GM13977 (cell line): ENCODE results near the gene ANKRD44.

Source experiments
- DNase-seq: peaks from one replicate; pipeline ENCODE4 v3.0.0; 2012; ENCODE audit warnings: low spot score
- in situ Hi-C: fragments of 300-500 bp; cut with MboI; formaldehyde crosslinking; loops from one replicate; pipeline ENCODE4 v1.12.0; 2022; ENCODE audit warnings: low sequenced_read_pairs, low pct_unique_long_range_greater_than_20kb, mixed read lengths, inconsistent platforms; ENCODE audit not compliant: unreplicated experiment
- TF ChIP-seq, protein P1 (sequence below): IDR thresholded peaks from 2 replicates; pipeline ENCODE4 v1.5.1; 2012; ENCODE audit warnings: mild to moderate bottlenecking, control low read depth; ENCODE audit not compliant: insufficient read depth; ENCODE audit errors: extremely low read depth, missing control alignments

Gene ANKRD44

DNA sequence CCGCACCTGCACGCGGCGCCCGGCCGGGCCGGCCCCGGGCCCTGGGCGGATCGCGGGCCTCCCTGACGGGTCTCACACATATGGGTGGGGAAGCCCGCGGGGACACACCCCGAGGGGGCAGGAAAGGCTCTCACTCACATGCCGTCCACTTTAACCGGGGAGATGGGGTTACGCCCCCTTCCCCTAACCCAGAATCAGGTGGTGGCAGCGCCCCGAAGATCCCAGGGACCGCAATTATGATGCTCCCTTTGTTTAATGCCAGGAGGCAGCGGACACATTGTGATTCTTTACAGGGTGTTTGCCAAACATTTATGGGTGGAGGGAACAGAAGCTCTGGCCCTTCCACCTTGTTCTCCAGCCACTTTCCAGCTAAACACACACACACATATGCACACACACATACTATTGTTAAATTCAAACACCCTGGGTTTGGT is 424 bp upstream of the ANKRD44 start:
- in situ Hi-C loops: no loop called here
- DNase-seq: no peak
- TF ChIP-seq, protein P1, sequence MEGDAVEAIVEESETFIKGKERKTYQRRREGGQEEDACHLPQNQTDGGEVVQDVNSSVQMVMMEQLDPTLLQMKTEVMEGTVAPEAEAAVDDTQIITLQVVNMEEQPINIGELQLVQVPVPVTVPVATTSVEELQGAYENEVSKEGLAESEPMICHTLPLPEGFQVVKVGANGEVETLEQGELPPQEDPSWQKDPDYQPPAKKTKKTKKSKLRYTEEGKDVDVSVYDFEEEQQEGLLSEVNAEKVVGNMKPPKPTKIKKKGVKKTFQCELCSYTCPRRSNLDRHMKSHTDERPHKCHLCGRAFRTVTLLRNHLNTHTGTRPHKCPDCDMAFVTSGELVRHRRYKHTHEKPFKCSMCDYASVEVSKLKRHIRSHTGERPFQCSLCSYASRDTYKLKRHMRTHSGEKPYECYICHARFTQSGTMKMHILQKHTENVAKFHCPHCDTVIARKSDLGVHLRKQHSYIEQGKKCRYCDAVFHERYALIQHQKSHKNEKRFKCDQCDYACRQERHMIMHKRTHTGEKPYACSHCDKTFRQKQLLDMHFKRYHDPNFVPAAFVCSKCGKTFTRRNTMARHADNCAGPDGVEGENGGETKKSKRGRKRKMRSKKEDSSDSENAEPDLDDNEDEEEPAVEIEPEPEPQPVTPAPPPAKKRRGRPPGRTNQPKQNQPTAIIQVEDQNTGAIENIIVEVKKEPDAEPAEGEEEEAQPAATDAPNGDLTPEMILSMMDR: no peak

DNA sequence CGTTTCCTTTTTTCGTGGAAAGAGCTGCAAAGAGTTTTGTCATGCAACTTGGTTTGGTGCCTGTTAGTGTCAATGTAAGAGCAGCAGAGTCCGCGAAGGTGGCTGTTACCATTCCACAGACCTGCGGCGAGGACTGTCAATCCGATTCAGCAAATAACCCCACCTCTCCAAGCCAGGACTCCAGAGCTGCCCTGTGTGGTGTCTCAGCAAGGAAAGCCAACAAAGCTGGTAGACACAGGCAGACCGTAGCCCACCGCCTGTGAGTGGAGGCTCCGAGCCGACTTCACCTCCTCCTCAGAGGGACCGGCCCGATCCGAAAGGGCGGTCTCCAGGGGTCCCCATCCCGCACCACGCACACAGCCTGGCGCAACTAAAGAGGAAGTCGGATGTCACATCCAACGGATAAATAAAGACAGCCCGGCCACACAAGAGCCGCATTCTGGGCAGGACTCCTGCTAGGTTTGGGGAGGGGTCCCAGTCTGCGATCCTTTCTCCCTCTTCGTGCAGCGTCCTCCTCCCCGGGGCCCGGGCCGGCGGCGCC is 819 bp downstream of the ANKRD44 start:
- TF ChIP-seq, protein P1: no peak
- in situ Hi-C loops: no loop called here
- DNase-seq: peak; percentile 54

DNA sequence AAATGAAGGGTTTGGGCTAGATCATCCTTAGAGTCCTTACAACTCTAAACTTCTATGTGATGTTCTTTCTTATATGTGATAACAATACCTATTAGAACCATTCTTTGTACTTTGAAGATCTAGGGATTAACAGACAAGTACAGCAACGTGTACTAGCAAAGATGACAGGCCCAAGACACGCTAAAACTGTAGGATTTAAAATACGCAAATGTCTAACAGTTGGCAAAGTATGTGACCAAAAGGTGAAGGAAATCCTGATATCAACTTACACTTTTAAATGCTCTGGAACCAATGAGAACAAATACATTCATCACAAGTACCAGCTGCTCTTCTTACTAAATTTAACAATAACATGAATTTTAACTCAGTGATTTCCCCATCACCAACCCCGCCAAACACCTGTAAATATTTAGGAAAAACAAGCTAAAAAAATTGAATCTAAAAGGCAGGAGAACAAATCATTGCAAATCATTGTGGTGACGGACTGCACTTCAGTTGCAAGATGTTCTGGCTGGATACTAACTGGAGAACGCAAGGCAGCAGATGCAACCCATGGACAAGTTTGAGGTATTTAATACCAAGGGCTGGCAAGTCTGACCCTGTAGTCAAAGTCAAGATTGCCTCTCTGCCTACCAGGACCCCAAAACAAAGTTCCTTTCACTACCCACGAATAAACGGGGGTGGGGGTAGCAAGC is 1.4 kb downstream of the ANKRD44 start:
- peak; percentile 50 for DNase-seq
- in situ Hi-C loops: no loop called here
- TF ChIP-seq, protein P1: no peak

DNA sequence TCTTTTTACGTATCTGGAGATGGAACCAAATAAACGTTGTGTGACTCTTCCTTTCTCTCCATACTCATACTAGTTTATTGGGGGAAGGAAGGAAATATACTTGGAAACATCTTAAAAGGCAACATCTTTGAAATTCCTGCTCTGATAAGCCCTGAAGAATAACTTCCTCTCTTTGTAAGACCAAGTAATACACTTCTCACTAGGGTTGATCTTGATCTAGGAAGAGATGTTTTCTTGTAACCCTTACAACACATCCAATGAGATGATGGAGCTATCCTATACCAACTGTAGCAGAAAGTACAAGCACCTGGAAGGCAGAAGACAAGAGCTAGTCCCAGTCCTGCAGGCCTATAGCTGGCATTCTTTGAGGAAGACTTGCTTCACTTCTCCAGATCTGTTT is 2.0 kb downstream of the ANKRD44 start:
- no peak for DNase-seq
- TF ChIP-seq, protein P1: no peak
- in situ Hi-C loops: no loop called here

DNA sequence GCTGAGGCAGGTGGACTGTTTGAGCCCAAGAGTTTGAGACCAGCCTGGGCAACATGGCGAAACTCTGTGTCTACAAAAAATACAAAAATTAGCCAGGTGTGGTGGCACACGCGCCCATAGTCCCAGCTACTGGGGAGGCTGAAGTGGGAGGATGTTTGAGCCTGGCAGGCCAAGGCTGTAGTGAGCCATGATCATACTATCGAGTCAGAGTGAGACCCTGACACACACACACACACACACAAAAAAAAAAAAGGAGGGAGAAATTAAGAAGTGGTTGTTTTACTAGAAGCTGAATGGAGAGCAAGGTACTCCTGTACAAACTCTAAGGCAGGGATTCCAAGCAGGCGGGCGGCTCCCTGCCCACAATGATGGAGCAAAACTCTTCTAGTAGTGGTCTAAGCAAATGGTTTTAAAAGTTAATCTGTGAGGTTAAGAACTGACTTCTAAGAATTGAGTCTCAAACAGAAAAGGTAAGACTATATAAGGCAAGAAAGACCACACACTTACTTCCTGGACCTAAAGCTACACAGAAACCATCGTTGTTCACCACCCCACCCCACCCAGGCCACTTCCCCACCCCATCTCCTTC is 2.6 kb downstream of the ANKRD44 start:
- DNase-seq: peak; percentile 68
- in situ Hi-C loops: no loop called here
- TF ChIP-seq, protein P1: no peak

DNA sequence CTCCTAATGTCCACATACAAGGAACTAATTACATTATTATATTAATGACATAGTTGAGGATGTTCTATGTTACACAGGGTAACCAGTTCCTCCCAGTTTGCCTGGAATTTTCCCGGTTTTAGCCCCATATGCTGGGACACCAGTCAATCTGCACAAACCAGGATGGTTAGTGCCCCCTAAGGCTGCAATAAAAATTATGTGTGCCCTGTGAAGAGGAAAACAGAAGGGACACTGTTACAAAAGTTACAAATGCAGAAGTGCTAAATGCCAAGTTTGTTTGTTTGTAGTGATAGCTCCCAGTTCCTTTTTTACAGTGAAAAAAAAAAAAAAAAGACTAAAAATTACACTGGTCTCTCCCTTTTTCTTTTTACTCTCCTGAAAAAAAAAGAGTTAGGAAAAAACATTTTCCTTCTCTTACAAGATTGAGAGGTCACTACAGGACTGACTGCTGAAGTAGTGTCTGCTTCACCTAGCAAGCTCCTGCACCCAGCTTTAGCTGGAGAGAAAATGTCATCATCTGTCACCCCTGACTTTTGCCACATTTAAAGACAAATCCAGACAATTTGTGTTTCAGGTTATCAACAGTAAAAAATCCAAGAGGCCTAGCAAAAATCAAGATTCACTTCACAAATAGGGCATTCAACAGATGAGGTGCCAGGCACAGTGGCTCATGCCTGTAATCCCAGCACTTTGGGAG is 3.2 kb downstream of the ANKRD44 start:
- in situ Hi-C loops: no loop called here
- TF ChIP-seq, protein P1: peak; percentile 14
- DNase-seq: no peak
